HCT116 (cell line): Measurements from ENCODE around the gene SCAI.

Experiments
- EGR1 ChIP-seq: IDR thresholded peaks from 2 replicates; pipeline ENCODE4 v1.6.1; 2012; ENCODE audit warnings: low read depth
- ELF1 ChIP-seq: IDR thresholded peaks from 2 replicates; pipeline ENCODE4 v1.6.1; 2012; ENCODE audit warnings: low read depth, borderline replicate concordance
- EZH2 ChIP-seq: fragments of 200-600 bp; sonication (generic); IDR thresholded peaks from 2 replicates; pipeline ENCODE4 v1.6.1; 2017; ENCODE audit warnings: antibody characterized with exemption, mixed run types
- POLR2A ChIP-seq: IDR thresholded peaks from 2 replicates; pipeline ENCODE4 v1.7.0; 2011; ENCODE audit warnings: borderline replicate concordance; ENCODE audit not compliant: insufficient read depth, insufficient read length; ENCODE audit errors: extremely low read depth
- POLR2AphosphoS5 ChIP-seq: IDR thresholded peaks from 2 replicates; pipeline ENCODE4 v1.6.1; 2011; ENCODE audit warnings: mild to moderate bottlenecking, low read depth, low read length, moderate library complexity
- YY1 ChIP-seq: IDR thresholded peaks from 2 replicates; pipeline ENCODE4 v1.6.1; 2011; ENCODE audit warnings: low read length, low read depth, moderate library complexity, mild to moderate bottlenecking; ENCODE audit not compliant: insufficient replicate concordance; ENCODE audit errors: extremely low read depth
- ZFX ChIP-seq: fragments of 450-650 bp; IDR thresholded peaks from 2 replicates; pipeline ENCODE4 v1.6.1; 2017
- TF ChIP-seq, protein P1 (sequence below), 3 experiments: fragments of 200-600 bp in 1 of 3; sonication (generic) in 1 of 3; IDR thresholded peaks in 2 of 3; conservative IDR thresholded peaks in 1 of 3; 2 replicates each; pipeline ENCODE4 v1.5.1; 2012 to 2017; ENCODE audit warnings: low read depth in 2 of 3, low read length in 2 of 3, antibody characterized with exemption in 1 of 3, borderline replicate concordance in 1 of 3, control low read depth in 1 of 3, mild to moderate bottlenecking in 1 of 3, mixed read lengths in 1 of 3, mixed run types in 1 of 3, moderate library complexity in 1 of 3; ENCODE audit not compliant: insufficient read depth in 1 of 3
- TF ChIP-seq, protein P2 (sequence below): IDR thresholded peaks from 2 replicates; pipeline ENCODE4 v1.6.1; 2012; ENCODE audit warnings: low read depth

GRCh38 chr9:125095821-125096443 lies 47.4 kb downstream of the SCAI start:
- TF ChIP-seq, protein P1, sequence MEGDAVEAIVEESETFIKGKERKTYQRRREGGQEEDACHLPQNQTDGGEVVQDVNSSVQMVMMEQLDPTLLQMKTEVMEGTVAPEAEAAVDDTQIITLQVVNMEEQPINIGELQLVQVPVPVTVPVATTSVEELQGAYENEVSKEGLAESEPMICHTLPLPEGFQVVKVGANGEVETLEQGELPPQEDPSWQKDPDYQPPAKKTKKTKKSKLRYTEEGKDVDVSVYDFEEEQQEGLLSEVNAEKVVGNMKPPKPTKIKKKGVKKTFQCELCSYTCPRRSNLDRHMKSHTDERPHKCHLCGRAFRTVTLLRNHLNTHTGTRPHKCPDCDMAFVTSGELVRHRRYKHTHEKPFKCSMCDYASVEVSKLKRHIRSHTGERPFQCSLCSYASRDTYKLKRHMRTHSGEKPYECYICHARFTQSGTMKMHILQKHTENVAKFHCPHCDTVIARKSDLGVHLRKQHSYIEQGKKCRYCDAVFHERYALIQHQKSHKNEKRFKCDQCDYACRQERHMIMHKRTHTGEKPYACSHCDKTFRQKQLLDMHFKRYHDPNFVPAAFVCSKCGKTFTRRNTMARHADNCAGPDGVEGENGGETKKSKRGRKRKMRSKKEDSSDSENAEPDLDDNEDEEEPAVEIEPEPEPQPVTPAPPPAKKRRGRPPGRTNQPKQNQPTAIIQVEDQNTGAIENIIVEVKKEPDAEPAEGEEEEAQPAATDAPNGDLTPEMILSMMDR (IDR thresholded peaks at IDR 0.05 in 2 of 3, conservative IDR thresholded peaks at IDR 0.05 in 1 of 3; ENCODE audit: borderline replicate concordance in 1 of 3, insufficient read depth in 1 of 3, low read depth in 2 of 3, low read length in 2 of 3), result no peak
- TF ChIP-seq ZFX, result no peak
- no peak for TF ChIP-seq POLR2A
- no peak for TF ChIP-seq EGR1
- TF ChIP-seq, protein P2, sequence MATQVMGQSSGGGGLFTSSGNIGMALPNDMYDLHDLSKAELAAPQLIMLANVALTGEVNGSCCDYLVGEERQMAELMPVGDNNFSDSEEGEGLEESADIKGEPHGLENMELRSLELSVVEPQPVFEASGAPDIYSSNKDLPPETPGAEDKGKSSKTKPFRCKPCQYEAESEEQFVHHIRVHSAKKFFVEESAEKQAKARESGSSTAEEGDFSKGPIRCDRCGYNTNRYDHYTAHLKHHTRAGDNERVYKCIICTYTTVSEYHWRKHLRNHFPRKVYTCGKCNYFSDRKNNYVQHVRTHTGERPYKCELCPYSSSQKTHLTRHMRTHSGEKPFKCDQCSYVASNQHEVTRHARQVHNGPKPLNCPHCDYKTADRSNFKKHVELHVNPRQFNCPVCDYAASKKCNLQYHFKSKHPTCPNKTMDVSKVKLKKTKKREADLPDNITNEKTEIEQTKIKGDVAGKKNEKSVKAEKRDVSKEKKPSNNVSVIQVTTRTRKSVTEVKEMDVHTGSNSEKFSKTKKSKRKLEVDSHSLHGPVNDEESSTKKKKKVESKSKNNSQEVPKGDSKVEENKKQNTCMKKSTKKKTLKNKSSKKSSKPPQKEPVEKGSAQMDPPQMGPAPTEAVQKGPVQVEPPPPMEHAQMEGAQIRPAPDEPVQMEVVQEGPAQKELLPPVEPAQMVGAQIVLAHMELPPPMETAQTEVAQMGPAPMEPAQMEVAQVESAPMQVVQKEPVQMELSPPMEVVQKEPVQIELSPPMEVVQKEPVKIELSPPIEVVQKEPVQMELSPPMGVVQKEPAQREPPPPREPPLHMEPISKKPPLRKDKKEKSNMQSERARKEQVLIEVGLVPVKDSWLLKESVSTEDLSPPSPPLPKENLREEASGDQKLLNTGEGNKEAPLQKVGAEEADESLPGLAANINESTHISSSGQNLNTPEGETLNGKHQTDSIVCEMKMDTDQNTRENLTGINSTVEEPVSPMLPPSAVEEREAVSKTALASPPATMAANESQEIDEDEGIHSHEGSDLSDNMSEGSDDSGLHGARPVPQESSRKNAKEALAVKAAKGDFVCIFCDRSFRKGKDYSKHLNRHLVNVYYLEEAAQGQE, result no peak
- no peak for TF ChIP-seq EZH2
- no peak for TF ChIP-seq ELF1
- TF ChIP-seq YY1, result no peak
- TF ChIP-seq POLR2AphosphoS5, result no peak
